Glomerular visceral epithelial cell (primary cell): ENCODE results near the gene CNBD2.
"Not testable (repeated sequence)": the region's sequence is repeated elsewhere in the genome, so short reads cannot be mapped to it uniquely, and the experiment has no call there.

Source experiments
- DNase-seq: peaks from one replicate; pipeline ENCODE4 v3.0.0-alpha.2; 2016; ENCODE audit errors: extremely low spot score

The CNBD2 gene

GRCh38 chr20:36063916-36064657 is 95.7 kb downstream of the CNBD2 start:
- no peak for DNase-seq

GRCh38 chr20:36064658-36065426 is 96.5 kb downstream of the CNBD2 start:
- peak; percentile 98 for DNase-seq

- DNase-seq: no peak
Observed at GRCh38 chr20:36065427-36065998, 97.1 kb downstream of the CNBD2 start.

- DNase-seq: no peak
Observed at GRCh38 chr20:36066777-36067176, 98.4 kb downstream of the CNBD2 start.

- not testable (repeated sequence) for DNase-seq
Observed at GRCh38 chr20:36068526-36068925, 100.1 kb downstream of the CNBD2 start.

- no peak for DNase-seq
Observed at GRCh38 chr20:36070451-36070850, 102.1 kb downstream of the CNBD2 start.

GRCh38 chr20:36071848-36072247 is 103.5 kb downstream of the CNBD2 start:
- no peak for DNase-seq

- peak; percentile 49 for DNase-seq
Observed at GRCh38 chr20:36074983-36075382, 106.6 kb downstream of the CNBD2 start.

GRCh38 chr20:36077762-36078161 is 109.4 kb downstream of the CNBD2 start:
- DNase-seq: not testable (repeated sequence)

GRCh38 chr20:36079486-36079885 is 111.1 kb downstream of the CNBD2 start:
- no peak for DNase-seq

GRCh38 chr20:36079984-36080383 is 111.6 kb downstream of the CNBD2 start:
- DNase-seq: peak; percentile 47
